GM12865 (cell line): ENCODE measurements around the gene ADPRH.
A peak's percentile ranks its signal among the peaks of the same experiment; 100 is the strongest.

Experiments
- DNase-seq: peaks from one replicate; pipeline ENCODE4 v3.0.0; 2010; ENCODE audit warnings: low read depth
- H3K4me3 ChIP-seq: 2 replicates; pipeline ENCODE4 v1.5.1; 2011; ENCODE audit warnings: mild to moderate bottlenecking, low read depth, low read length, control low read depth
- CTCF ChIP-seq: IDR thresholded peaks from 2 replicates; pipeline ENCODE4 v1.5.1; 2011; ENCODE audit warnings: low read length, control low read depth, low read depth, inconsistent platforms; ENCODE audit not compliant: insufficient read depth; ENCODE audit errors: missing control alignments

The ADPRH gene

GRCh38 chr3:119585856-119586570 lies 6.7 kb downstream of the ADPRH start:
- DNase-seq = no peak
- no peak overlapping the region for H3K4me3 ChIP-seq
- TF ChIP-seq CTCF = no peak

- TF ChIP-seq CTCF = no peak
- H3K4me3 ChIP-seq = no peak overlapping the region
- no peak for DNase-seq
These were observed 7.5 kb downstream of the ADPRH start for GRCh38 chr3:119586733-119587172.

GRCh38 chr3:119588112-119588511 lies 8.8 kb downstream of the ADPRH start:
- TF ChIP-seq CTCF = no peak
- H3K4me3 ChIP-seq = no peak overlapping the region
- peak; percentile 41 for DNase-seq

- H3K4me3 ChIP-seq = no peak overlapping the region
- TF ChIP-seq CTCF = no peak
- DNase-seq = no peak
These were observed 9.9 kb downstream of the ADPRH start for GRCh38 chr3:119589102-119589773.

GRCh38 chr3:119590706-119591105 lies 11.4 kb downstream of the ADPRH start:
- DNase-seq = no peak
- no peak overlapping the region for H3K4me3 ChIP-seq
- no peak for TF ChIP-seq CTCF

- no peak for TF ChIP-seq CTCF
- DNase-seq = no peak
- no peak overlapping the region for H3K4me3 ChIP-seq
These were observed 13.6 kb downstream of the ADPRH start for GRCh38 chr3:119592861-119593260.
